IMR-90 (cell line): Measurements from ENCODE around the gene GRAMD2A. TPM values are rescaled to one million over a fixed set of nuclear protein-coding genes. Genes with fewer than 3 reads are reported as not detected.

Experiments used
- ATAC-seq: fragments of 200-7000 bp; cut with Tn5 transposase; 2 replicates; pipeline ENCODE4 v1.9.1; 2020; ENCODE audit warnings: low read depth, mild to moderate bottlenecking, moderate library complexity
- BruUV-seq: library from RNA; stranded (reverse); fragments of 400-500 nt; replicated peaks from 2 replicates; lab custom pipeline; 2021; lab: Mats Ljungman, UMichigan
- CTCF ChIA-PET: fragments of 300-600 bp; formaldehyde crosslinking; extraction: SDS; loops from one replicate; lab custom pipeline; 2021; ENCODE audit warnings: antibody characterized with exemption; lab: Yijun Ruan, JAX
- POLR2A ChIA-PET: fragments of 300-600 bp; sonication (Branson Sonifier 250); formaldehyde crosslinking; loops from one replicate; lab custom pipeline; 2022; ENCODE audit warnings: antibody characterized with exemption; ENCODE audit not compliant: unreplicated experiment; lab: Charles Lee
- DNase-seq: peaks from one replicate; pipeline ENCODE4 v3.0.0; 2013
- H2AFZ ChIP-seq: replicated peaks from 2 replicates; pipeline ENCODE3; 2013; ENCODE audit warnings: low read length, mild to moderate bottlenecking; ENCODE audit not compliant: poor library complexity
- H2AK5ac ChIP-seq: 2 replicates; pipeline ENCODE4 v1.6.1; 2013; ENCODE audit warnings: low read depth, low read length, inconsistent platforms
- H2AK9ac ChIP-seq: replicated peaks from 2 replicates; pipeline ENCODE3; 2013; ENCODE audit warnings: mild to moderate bottlenecking, low read depth, low read length, moderate library complexity; ENCODE audit not compliant: poor library complexity
- H2BK120ac ChIP-seq: 2 replicates; pipeline ENCODE4 v1.6.1; 2013; ENCODE audit warnings: low read depth, low read length, inconsistent platforms
- H2BK15ac ChIP-seq: 3 replicates; pipeline ENCODE4 v1.6.1; 2013; ENCODE audit warnings: low read depth, low read length, inconsistent platforms
- H2BK20ac ChIP-seq: 2 replicates; pipeline ENCODE4 v1.6.1; 2013; ENCODE audit warnings: low read depth, mild to moderate bottlenecking, inconsistent platforms, low read length, moderate library complexity
- H2BK5ac ChIP-seq: 2 replicates; pipeline ENCODE4 v1.6.1; 2013; ENCODE audit warnings: mild to moderate bottlenecking, low read depth, low read length, inconsistent platforms; ENCODE audit not compliant: poor library complexity, severe bottlenecking
- H3K14ac ChIP-seq: replicated peaks from 2 replicates; pipeline ENCODE4 v1.6.1; 2013; ENCODE audit warnings: low read depth, low read length, inconsistent platforms
- H3K18ac ChIP-seq: 2 replicates; pipeline ENCODE4 v1.6.1; 2013; ENCODE audit warnings: low read depth, low read length, control low read depth
- H3K23ac ChIP-seq: 2 replicates; pipeline ENCODE4 v1.6.1; 2013; ENCODE audit warnings: low read depth, low read length, inconsistent platforms
- H3K27ac ChIP-seq: 2 replicates; pipeline ENCODE4 v1.5.1; 2013; ENCODE audit warnings: mild to moderate bottlenecking, control low read depth, low read length; ENCODE audit not compliant: insufficient read depth
- H3K27me3 ChIP-seq: 2 replicates; pipeline ENCODE4 v1.6.1; 2013; ENCODE audit warnings: low read length; ENCODE audit not compliant: control insufficient read depth, insufficient read depth
- H3K36me3 ChIP-seq: 2 replicates; pipeline ENCODE4 v1.6.1; 2013; ENCODE audit warnings: low read length, mixed read lengths; ENCODE audit not compliant: control insufficient read depth, insufficient read depth
- H3K4ac ChIP-seq: 2 replicates; pipeline ENCODE4 v1.6.1; 2013; ENCODE audit warnings: low read depth, low read length, inconsistent platforms
- H3K4me1 ChIP-seq: 2 replicates; pipeline ENCODE4 v1.6.1; 2013; ENCODE audit warnings: low read length, mixed read lengths; ENCODE audit not compliant: control insufficient read depth, insufficient read depth
- H3K4me2 ChIP-seq: 2 replicates; pipeline ENCODE4 v1.6.1; 2013; ENCODE audit warnings: low read depth, mild to moderate bottlenecking, control low read depth, low read length, moderate library complexity
- H3K4me3 ChIP-seq: 2 replicates; pipeline ENCODE4 v1.5.1; 2013; ENCODE audit warnings: low read depth, mild to moderate bottlenecking, control low read depth, low read length, moderate library complexity; ENCODE audit not compliant: insufficient read depth
- H3K56ac ChIP-seq: 2 replicates; pipeline ENCODE4 v1.6.1; 2013; ENCODE audit warnings: low read length, inconsistent platforms; ENCODE audit not compliant: insufficient read depth; ENCODE audit errors: extremely low read depth
- H3K79me1 ChIP-seq, 2 experiments: 2 replicates each; pipeline ENCODE4 v1.6.1; 2013; ENCODE audit warnings: low read length in 2 of 2, inconsistent platforms in 1 of 2, low read depth in 1 of 2
- H3K9ac ChIP-seq: 2 replicates; pipeline ENCODE4 v1.6.1; 2013; ENCODE audit warnings: low read depth, low read length, control low read depth
- H3K9me1 ChIP-seq: 2 replicates; pipeline ENCODE4 v1.6.1; 2013; ENCODE audit warnings: low read length, inconsistent platforms; ENCODE audit not compliant: insufficient read depth
- H3K9me3 ChIP-seq: 2 replicates; pipeline ENCODE4 v1.6.1; 2013; ENCODE audit warnings: low read length; ENCODE audit not compliant: control insufficient read depth, insufficient read depth
- H4K20me1 ChIP-seq: 2 replicates; pipeline ENCODE4 v1.6.1; 2013; ENCODE audit warnings: low read length, inconsistent platforms; ENCODE audit not compliant: insufficient read depth
- H4K5ac ChIP-seq: 2 replicates; pipeline ENCODE4 v1.6.1; 2013; ENCODE audit warnings: mild to moderate bottlenecking, low read depth, low read length, control low read depth
- H4K8ac ChIP-seq, 2 experiments: 2 replicates each; pipeline ENCODE4 v1.6.1; 2013; ENCODE audit warnings: low read depth in 2 of 2, low read length in 2 of 2, control low read depth in 1 of 2, inconsistent platforms in 1 of 2
- H4K91ac ChIP-seq: 2 replicates; pipeline ENCODE4 v1.6.1; 2013; ENCODE audit warnings: low read depth, low read length, inconsistent platforms; ENCODE audit not compliant: insufficient read depth
- CHD1 ChIP-seq: IDR thresholded peaks from 2 replicates; pipeline ENCODE4 v1.6.1; 2012; ENCODE audit warnings: low read depth, low read length, improper control_type of control experiment
- MXI1 ChIP-seq: IDR thresholded peaks from 2 replicates; pipeline ENCODE4 v1.6.1; 2012; ENCODE audit warnings: low read depth, mild to moderate bottlenecking, low read length, moderate library complexity, borderline replicate concordance
- whole genome bisulfite sequencing, 2 experiments: methylation state at CpG; one replicate each; pipeline versions ENCODE4 v1.1.5 to v1.1.7; 2013; ENCODE audit warnings: missing lambda C conversion rate in 2 of 2; ENCODE audit not compliant: insufficient read length in 1 of 2; ENCODE audit errors: extremely low coverage in 2 of 2; 5-methylcytosine and 5-hydroxymethylcytosine counted together
- dilution Hi-C: fragments of 300-500 bp; cut with HindIII; formaldehyde crosslinking; loops from one replicate; pipeline ENCODE4 v1.14.3; 2018; ENCODE audit warnings: low sequenced_read_pairs; ENCODE audit not compliant: unreplicated experiment
- in situ Hi-C: fragments of 300-500 bp; cut with MboI; formaldehyde crosslinking; loops from 3 replicates; pipeline ENCODE4 v1.14.3; 2019; ENCODE audit warnings: low sequenced_read_pairs, inconsistent platforms, mixed read lengths
- intact Hi-C: fragments of 100-400 bp; cut with micrococcal nuclease; formaldehyde crosslinking; loops from 2 replicates; pipeline ENCODE4 v1.10.0; 2022
- polyA plus RNA-seq, 3 experiments: library from polyadenylated mRNA; depleted of rRNA; stranded (reverse); fragments of >200 nt; gene quantifications; 2 replicates each; pipeline ENCODE4 v1.2.3, GENCODE V29; 2012; ENCODE audit warnings: low replicate concordance in 1 of 3
- total RNA-seq: library from RNA; depleted of rRNA; stranded (reverse); fragments of >200 nt; gene quantifications from 2 replicates; pipeline ENCODE4 v1.2.3, GENCODE V29; 2012

GRAMD2A gene
- total and polyA plus RNA-seq, 2 of the 4 experiments (the other 2 are of a cell fraction) = 0.14 to 0.18 TPM

GRCh38 chr15:72200395-72201237 lies 3.0 kb upstream of the GRAMD2A start:
- no peak overlapping the region for H4K8ac ChIP-seq
- peak overlapping the region; percentile 23 for H2AK9ac ChIP-seq
- no peak for ATAC-seq
- CTCF ChIA-PET = interaction anchor here (0.6 kb wide), 1 partner anchor 26 kb away, joined by 3 read pairs; no protein-coding TSS in a partner anchor
- H2AFZ ChIP-seq = no peak overlapping the region
- intact Hi-C loops (no loop called here), dilution Hi-C loops (no loop called here), in situ Hi-C loops (no loop called here)
- H3K4me2 ChIP-seq = no peak overlapping the region
- peaks cover 70% of the 10 kb centered on the region for H3K36me3 ChIP-seq
- no peaks in the 10 kb centered on the region for H3K9me3 ChIP-seq
- no peak overlapping the region for H3K4ac ChIP-seq
- no peak overlapping the region for H2BK15ac ChIP-seq
- H3K9ac ChIP-seq = no peak overlapping the region
- no peak overlapping the region for H3K23ac ChIP-seq
- H3K27me3 ChIP-seq = no peaks in the 10 kb centered on the region
- no peak overlapping the region for H2BK20ac ChIP-seq
- 75% methylated on average over 4 of the region's 15 CpGs; no CpG with 5 or more reads in 1 of the 2 experiments for WGBS, 2 experiments
- no peak overlapping the region for H3K27ac ChIP-seq
- H3K14ac ChIP-seq = no peak overlapping the region
- no peak overlapping the region for H2BK120ac ChIP-seq
- no peak for TF ChIP-seq CHD1
- no peak for TF ChIP-seq MXI1
- 0 out of 2 replicates have a peak, but pooled peaks cover 3% of the 10 kb centered on the region for H3K9me1 ChIP-seq
- no peak overlapping the region for H2BK5ac ChIP-seq
- H4K20me1 ChIP-seq = peaks cover 84% of the 10 kb centered on the region
- H3K4me3 ChIP-seq = no peak overlapping the region
- BruUV-seq = no TSS peak
- peak overlapping the region; percentile 15; the same call in 1 of the 2 replicates for H2AK5ac ChIP-seq
- POLR2A ChIA-PET = interaction anchor here (0.6 kb wide), 3 partner anchors 27 to 39 kb away, joined by 3 to 7 read pairs (median 4); no protein-coding TSS in a partner anchor
- no peak overlapping the region for H4K5ac ChIP-seq
- H3K56ac ChIP-seq = no peak overlapping the region
- peaks cover 2% of the 10 kb centered on the region; the same call in 1 of the 2 replicates for H3K4me1 ChIP-seq
- H3K18ac ChIP-seq = no peak overlapping the region
- no peak for DNase-seq
- H4K91ac ChIP-seq = no peak overlapping the region
- H3K79me1 ChIP-seq = peaks cover 25 to 56% of the 10 kb centered on the region in 2 experiments
